ENCODE measurements around the gene ODAD4.

DNA sequence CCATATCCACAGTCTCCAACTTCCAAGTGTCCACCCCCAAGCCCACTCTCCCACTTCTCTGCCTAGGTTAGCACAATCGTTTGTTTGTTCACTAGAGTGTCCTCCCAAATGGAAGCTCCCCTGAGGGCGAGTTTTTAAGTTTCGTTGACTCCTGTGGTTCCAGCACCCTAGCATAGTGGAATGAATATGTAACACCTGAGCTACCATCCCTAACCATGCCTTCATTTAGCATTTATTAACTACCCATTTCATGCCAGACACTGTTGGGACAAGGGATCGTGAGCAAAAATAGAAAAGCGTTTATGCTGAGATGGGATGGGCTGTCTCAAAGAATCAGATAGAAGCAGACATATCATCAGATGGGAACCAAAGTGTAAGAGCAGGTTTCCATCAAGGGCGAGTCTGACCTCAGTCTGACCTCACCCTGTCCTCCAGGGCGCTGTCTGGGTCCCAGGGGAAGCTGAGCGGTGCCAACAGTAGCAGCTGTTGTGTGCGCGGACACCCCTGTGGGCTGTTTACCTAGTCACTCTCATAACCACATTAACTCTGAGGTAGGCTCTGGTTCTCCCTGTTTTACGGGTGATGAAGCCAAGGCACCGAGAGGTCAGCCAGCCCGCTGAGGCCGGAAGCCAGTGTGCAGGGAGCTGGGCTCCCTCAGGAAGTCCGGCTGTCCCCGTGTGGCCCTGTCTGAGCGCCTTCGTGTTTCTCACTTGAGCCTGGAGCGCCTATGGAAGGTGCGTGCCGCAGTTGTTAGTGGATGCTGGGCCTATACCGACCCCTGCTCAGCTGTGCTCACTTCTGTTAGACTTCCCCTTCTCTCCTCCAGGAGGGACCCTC lies 42.4 kb downstream of the ODAD4 start:
- TF ChIP-seq, protein P1, sequence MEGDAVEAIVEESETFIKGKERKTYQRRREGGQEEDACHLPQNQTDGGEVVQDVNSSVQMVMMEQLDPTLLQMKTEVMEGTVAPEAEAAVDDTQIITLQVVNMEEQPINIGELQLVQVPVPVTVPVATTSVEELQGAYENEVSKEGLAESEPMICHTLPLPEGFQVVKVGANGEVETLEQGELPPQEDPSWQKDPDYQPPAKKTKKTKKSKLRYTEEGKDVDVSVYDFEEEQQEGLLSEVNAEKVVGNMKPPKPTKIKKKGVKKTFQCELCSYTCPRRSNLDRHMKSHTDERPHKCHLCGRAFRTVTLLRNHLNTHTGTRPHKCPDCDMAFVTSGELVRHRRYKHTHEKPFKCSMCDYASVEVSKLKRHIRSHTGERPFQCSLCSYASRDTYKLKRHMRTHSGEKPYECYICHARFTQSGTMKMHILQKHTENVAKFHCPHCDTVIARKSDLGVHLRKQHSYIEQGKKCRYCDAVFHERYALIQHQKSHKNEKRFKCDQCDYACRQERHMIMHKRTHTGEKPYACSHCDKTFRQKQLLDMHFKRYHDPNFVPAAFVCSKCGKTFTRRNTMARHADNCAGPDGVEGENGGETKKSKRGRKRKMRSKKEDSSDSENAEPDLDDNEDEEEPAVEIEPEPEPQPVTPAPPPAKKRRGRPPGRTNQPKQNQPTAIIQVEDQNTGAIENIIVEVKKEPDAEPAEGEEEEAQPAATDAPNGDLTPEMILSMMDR (IDR thresholded peaks at IDR 0.05), result no peak
- TF ChIP-seq POLR2AphosphoS5 (IDR thresholded peaks at IDR 0.05; ENCODE audit: low read depth, low read length) (peak; percentile 24; the same call in 1 of the 2 replicates), TCF7L2 (IDR thresholded peaks at IDR 0.05; ENCODE audit: low read depth, low read length) (no peak)
- TF ChIP-seq, protein P2, sequence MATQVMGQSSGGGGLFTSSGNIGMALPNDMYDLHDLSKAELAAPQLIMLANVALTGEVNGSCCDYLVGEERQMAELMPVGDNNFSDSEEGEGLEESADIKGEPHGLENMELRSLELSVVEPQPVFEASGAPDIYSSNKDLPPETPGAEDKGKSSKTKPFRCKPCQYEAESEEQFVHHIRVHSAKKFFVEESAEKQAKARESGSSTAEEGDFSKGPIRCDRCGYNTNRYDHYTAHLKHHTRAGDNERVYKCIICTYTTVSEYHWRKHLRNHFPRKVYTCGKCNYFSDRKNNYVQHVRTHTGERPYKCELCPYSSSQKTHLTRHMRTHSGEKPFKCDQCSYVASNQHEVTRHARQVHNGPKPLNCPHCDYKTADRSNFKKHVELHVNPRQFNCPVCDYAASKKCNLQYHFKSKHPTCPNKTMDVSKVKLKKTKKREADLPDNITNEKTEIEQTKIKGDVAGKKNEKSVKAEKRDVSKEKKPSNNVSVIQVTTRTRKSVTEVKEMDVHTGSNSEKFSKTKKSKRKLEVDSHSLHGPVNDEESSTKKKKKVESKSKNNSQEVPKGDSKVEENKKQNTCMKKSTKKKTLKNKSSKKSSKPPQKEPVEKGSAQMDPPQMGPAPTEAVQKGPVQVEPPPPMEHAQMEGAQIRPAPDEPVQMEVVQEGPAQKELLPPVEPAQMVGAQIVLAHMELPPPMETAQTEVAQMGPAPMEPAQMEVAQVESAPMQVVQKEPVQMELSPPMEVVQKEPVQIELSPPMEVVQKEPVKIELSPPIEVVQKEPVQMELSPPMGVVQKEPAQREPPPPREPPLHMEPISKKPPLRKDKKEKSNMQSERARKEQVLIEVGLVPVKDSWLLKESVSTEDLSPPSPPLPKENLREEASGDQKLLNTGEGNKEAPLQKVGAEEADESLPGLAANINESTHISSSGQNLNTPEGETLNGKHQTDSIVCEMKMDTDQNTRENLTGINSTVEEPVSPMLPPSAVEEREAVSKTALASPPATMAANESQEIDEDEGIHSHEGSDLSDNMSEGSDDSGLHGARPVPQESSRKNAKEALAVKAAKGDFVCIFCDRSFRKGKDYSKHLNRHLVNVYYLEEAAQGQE (IDR thresholded peaks at IDR 0.05; ENCODE audit: insufficient read depth in 1 of 2, low read depth in 2 of 2, low read length in 1 of 2), result no peak

All from Panc1 (cell line).